WTC11 (cell line): Measurements from ENCODE around the gene GNG8. TPM values are rescaled to one million over a fixed set of nuclear protein-coding genes. Genes with fewer than 3 reads are reported as not detected.
A peak's percentile ranks its signal among the peaks of the same experiment; 100 is the strongest.

Experiments
- ATAC-seq: fragments of 200-7000 bp; cut with Tn5 transposase; 2 replicates; pipeline ENCODE4 v1.10.0; 2021; ENCODE audit warnings: mild to moderate bottlenecking, moderate library complexity
- CTCF ChIA-PET: fragments of 300-600 bp; sonication (Branson Sonifier 250); formaldehyde crosslinking; loops from one replicate; lab custom pipeline; 2021; ENCODE audit warnings: antibody characterized with exemption; lab: Charles Lee
- POLR2A ChIA-PET: fragments of 350-600 bp; sonication (Branson Sonifier 250); formaldehyde crosslinking; loops from one replicate; lab custom pipeline; 2021; ENCODE audit warnings: antibody characterized with exemption; lab: Charles Lee
- DNase-seq: peaks from one replicate; pipeline ENCODE4 v3.0.0; 2021; ENCODE audit warnings: low spot score
- H3K27ac Mint-ChIP-seq: 2 replicates; pipeline ENCODE4 v1.8.0; 2021; ENCODE audit warnings: mixed read lengths
- H3K27me3 Mint-ChIP-seq: 2 replicates; pipeline ENCODE4 v1.8.0; 2021; ENCODE audit warnings: low read depth, mild to moderate bottlenecking, moderate library complexity, mixed read lengths
- H3K36me3 Mint-ChIP-seq: 2 replicates; pipeline ENCODE4 v1.8.0; 2021; ENCODE audit warnings: mixed read lengths
- H3K4me1 Mint-ChIP-seq: 2 replicates; pipeline ENCODE4 v1.8.0; 2022; ENCODE audit warnings: mixed read lengths
- H3K4me3 Mint-ChIP-seq: 2 replicates; pipeline ENCODE4 v1.8.0; 2021; ENCODE audit warnings: mild to moderate bottlenecking, moderate library complexity, mixed read lengths
- H3K9me3 Mint-ChIP-seq: 2 replicates; pipeline ENCODE4 v1.8.0; 2021; ENCODE audit warnings: mixed read lengths
- ATF1 ChIP-seq: sonication (generic); formaldehyde crosslinking; IDR thresholded peaks from 2 replicates; pipeline ENCODE4 v1.8.1; 2023; ENCODE audit warnings: mild to moderate bottlenecking, moderate library complexity, missing genetic modification reagents
- CREM ChIP-seq: sonication (generic); formaldehyde crosslinking; IDR thresholded peaks from 2 replicates; pipeline ENCODE4 v1.8.1; 2022; ENCODE audit warnings: mild to moderate bottlenecking, missing genetic modification reagents, moderate library complexity
- EMX1 ChIP-seq: fragments of 250-450 bp; sonication (Bioruptor Pico); IDR thresholded peaks from 2 replicates; pipeline ENCODE4 v1.8.0; 2021; ENCODE audit warnings: mild to moderate bottlenecking
- FOXJ3 ChIP-seq: sonication (generic); formaldehyde crosslinking; IDR thresholded peaks from 2 replicates; pipeline ENCODE4 v1.9.0; 2021; ENCODE audit warnings: missing genetic modification reagents, mild to moderate bottlenecking, borderline replicate concordance
- FOXK1 ChIP-seq: sonication (generic); formaldehyde crosslinking; IDR thresholded peaks from 2 replicates; pipeline ENCODE4 v1.8.0; 2022; ENCODE audit warnings: mild to moderate bottlenecking, moderate library complexity, missing genetic modification reagents
- GRHL2 ChIP-seq: fragments of 250-450 bp; sonication (Bioruptor Pico); IDR thresholded peaks from 2 replicates; pipeline ENCODE4 v1.8.0; 2022; ENCODE audit warnings: mild to moderate bottlenecking, moderate library complexity; ENCODE audit not compliant: insufficient replicate concordance, severe bottlenecking
- GTF2I ChIP-seq: fragments of 250-450 bp; sonication (Bioruptor Pico); conservative IDR thresholded peaks from 2 replicates; pipeline ENCODE4 v1.4.0; 2021; ENCODE audit warnings: mild to moderate bottlenecking
- JAZF1 ChIP-seq: fragments of 250-450 bp; sonication (Bioruptor Pico); IDR thresholded peaks from 2 replicates; pipeline ENCODE4 v1.9.0; 2021; ENCODE audit warnings: moderate library complexity, mild to moderate bottlenecking, inconsistent platforms
- STAT6 ChIP-seq: sonication (generic); formaldehyde crosslinking; conservative IDR thresholded peaks from 2 replicates; pipeline ENCODE4 v1.8.1; 2023; ENCODE audit warnings: mild to moderate bottlenecking, low read depth, missing genetic modification reagents, moderate library complexity
- TEAD1 ChIP-seq: sonication (generic); formaldehyde crosslinking; IDR thresholded peaks from 2 replicates; pipeline ENCODE4 v1.8.0; 2022; ENCODE audit warnings: mild to moderate bottlenecking, missing genetic modification reagents
- USF1 ChIP-seq: sonication (generic); formaldehyde crosslinking; IDR thresholded peaks from 2 replicates; pipeline ENCODE4 v1.8.0; 2022; ENCODE audit warnings: mild to moderate bottlenecking, missing genetic modification reagents
- ZBTB43 ChIP-seq: sonication (generic); formaldehyde crosslinking; IDR thresholded peaks from 2 replicates; pipeline ENCODE4 v1.8.1; 2023; ENCODE audit warnings: mild to moderate bottlenecking, missing genetic modification reagents
- ZNF263 ChIP-seq: sonication (generic); formaldehyde crosslinking; IDR thresholded peaks from 2 replicates; pipeline ENCODE4 v1.8.1; 2022; ENCODE audit warnings: low read depth, mild to moderate bottlenecking, moderate library complexity, missing genetic modification reagents
- ZNF671 ChIP-seq: fragments of 250-450 bp; sonication (Bioruptor Pico); IDR thresholded peaks from 2 replicates; pipeline ENCODE4 v1.8.0; 2021; ENCODE audit warnings: mild to moderate bottlenecking
- total RNA-seq: library from RNA; stranded (reverse); gene quantifications from 3 replicates; pipeline ENCODE4 v1.2.3, GENCODE V29; 2021
- TF ChIP-seq, protein P1 (sequence below): fragments of 250-450 bp; sonication (Bioruptor Pico); IDR thresholded peaks from 2 replicates; pipeline ENCODE4 v1.9.0; 2021; ENCODE audit warnings: moderate library complexity, mild to moderate bottlenecking, inconsistent platforms, borderline replicate concordance
- TF ChIP-seq, protein P2 (sequence below): fragments of 250-450 bp; sonication (Bioruptor Pico); IDR thresholded peaks from 2 replicates; pipeline ENCODE4 v1.9.0; 2021; ENCODE audit warnings: mild to moderate bottlenecking

Gene GNG8
- total RNA-seq, 1 experiment from 2014 or later, result not detected

DNA sequence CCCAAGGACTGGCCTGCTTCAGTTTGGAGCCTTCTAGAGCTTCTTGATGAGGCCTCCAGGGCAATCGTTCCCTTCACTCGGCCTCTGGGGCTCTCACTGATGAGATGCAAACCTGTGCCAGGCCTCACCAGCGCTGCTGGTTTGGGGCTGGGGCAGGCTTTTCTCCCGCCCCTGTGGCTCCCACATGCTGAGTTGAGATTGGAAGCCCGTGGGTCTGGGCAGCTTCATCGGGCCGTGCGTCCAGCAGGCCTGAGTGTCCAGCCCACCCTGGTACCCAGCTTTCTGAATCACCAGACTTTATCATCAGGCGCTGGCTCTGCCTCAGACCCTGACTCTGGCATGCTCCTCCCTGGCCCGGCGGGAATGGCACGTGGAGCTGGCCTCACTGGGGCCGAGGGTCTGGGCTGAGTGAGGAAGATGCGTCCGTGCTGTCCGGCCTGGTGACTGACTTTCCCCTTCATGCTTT is 30.6 kb downstream of the GNG8 start:
- Mint-ChIP-seq H3K9me3 (no peaks in the 10 kb centered on the region), H3K4me3 (no peak overlapping the region), H3K27ac (no peak overlapping the region), H3K27me3 (no peaks in the 10 kb centered on the region; the same call in 1 of the 2 replicates), H3K36me3 (peaks cover 33% of the 10 kb centered on the region), H3K4me1 (peaks cover 23% of the 10 kb centered on the region)
- ChIA-PET CTCF (interaction anchor here (0.5 to 4.9 kb wide), 6 partner anchors 9 to 92 kb away, joined by 4 to 26 read pairs (median 5); no protein-coding TSS in a partner anchor), POLR2A (no interaction called here)
- ATAC-seq, result no peak
- TF ChIP-seq TEAD1 (CRISPR knock-in tag) (no peak), ZBTB43 (CRISPR knock-in tag) (no peak), FOXK1 (CRISPR knock-in tag) (no peak), USF1 (CRISPR knock-in tag) (no peak), ZNF263 (CRISPR knock-in tag) (no peak), GRHL2 (no peak), GTF2I (CRISPR knock-in tag) (no peak)
- TF ChIP-seq, protein P1, sequence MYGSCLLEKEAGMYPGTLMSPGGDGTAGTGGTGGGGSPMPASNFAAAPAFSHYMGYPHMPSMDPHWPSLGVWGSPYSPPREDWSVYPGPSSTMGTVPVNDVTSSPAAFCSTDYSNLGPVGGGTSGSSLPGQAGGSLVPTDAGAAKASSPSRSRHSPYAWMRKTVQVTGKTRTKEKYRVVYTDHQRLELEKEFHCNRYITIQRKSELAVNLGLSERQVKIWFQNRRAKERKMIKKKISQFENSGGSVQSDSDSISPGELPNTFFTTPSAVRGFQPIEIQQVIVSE, result no peak
- TF ChIP-seq, protein P2, sequence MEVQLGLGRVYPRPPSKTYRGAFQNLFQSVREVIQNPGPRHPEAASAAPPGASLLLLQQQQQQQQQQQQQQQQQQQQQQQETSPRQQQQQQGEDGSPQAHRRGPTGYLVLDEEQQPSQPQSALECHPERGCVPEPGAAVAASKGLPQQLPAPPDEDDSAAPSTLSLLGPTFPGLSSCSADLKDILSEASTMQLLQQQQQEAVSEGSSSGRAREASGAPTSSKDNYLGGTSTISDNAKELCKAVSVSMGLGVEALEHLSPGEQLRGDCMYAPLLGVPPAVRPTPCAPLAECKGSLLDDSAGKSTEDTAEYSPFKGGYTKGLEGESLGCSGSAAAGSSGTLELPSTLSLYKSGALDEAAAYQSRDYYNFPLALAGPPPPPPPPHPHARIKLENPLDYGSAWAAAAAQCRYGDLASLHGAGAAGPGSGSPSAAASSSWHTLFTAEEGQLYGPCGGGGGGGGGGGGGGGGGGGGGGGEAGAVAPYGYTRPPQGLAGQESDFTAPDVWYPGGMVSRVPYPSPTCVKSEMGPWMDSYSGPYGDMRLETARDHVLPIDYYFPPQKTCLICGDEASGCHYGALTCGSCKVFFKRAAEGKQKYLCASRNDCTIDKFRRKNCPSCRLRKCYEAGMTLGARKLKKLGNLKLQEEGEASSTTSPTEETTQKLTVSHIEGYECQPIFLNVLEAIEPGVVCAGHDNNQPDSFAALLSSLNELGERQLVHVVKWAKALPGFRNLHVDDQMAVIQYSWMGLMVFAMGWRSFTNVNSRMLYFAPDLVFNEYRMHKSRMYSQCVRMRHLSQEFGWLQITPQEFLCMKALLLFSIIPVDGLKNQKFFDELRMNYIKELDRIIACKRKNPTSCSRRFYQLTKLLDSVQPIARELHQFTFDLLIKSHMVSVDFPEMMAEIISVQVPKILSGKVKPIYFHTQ, result no peak
- DNase-seq, result peak; percentile 7

DNA sequence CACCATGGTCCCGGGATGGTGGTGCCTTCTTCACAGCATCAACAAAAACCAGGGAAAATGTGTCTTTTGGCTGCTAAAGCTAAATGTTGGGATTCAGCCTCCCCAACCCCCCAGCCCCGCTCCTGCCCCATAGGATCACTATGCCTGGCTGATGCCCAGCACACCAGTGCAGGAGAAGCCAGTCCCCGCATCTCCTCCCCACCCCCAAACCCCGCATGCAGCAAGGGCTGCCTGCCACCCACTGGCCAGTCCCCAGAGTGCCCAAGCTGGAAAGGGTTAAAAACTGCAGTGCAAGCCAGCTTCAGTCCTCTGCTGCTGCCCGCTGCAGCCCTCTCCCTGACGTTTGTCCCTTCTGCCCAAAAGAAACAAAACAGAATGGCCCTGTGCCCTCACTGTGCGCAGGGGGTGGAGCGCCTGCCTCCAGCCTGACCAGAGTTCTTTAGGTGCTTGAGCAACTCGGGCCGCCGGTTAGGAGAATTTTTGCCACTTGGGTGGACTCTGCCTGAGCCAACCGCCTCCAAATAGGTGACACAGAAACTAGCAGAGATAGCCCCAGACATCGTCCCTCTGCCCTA is 31.1 kb downstream of the GNG8 start:
- POLR2A ChIA-PET, result no interaction called here
- CTCF ChIA-PET, result interaction anchor here (0.9 to 4.9 kb wide), 6 partner anchors 9 to 302 kb away, joined by 3 to 26 read pairs (median 5); no protein-coding TSS in a partner anchor
- no peak overlapping the region for H3K4me3 Mint-ChIP-seq

More for the DNA sequence above, 31.1 kb downstream of the GNG8 start:
- DNase-seq (peak; percentile 16), ATAC-seq (no peak)
- H3K27ac Mint-ChIP-seq, result no peak overlapping the region; the same call in 1 of the 2 replicates
- no peaks in the 10 kb centered on the region; the same call in 1 of the 2 replicates for H3K27me3 Mint-ChIP-seq
- TF ChIP-seq FOXJ3 (CRISPR knock-in tag), result no peak
- no peak for TF ChIP-seq ZNF671 (CRISPR knock-in tag)
- TF ChIP-seq CREM, result no peak
- TF ChIP-seq JAZF1 (CRISPR knock-in tag), result no peak
- TF ChIP-seq, protein P2, result no peak
- TF ChIP-seq ATF1 (CRISPR knock-in tag), result no peak
- no peak for TF ChIP-seq GTF2I (CRISPR knock-in tag)
- TF ChIP-seq EMX1, result no peak
- no peak for TF ChIP-seq STAT6 (CRISPR knock-in tag)
- TF ChIP-seq GRHL2, result no peak
- H3K36me3 Mint-ChIP-seq, result peaks cover 32% of the 10 kb centered on the region
- H3K9me3 Mint-ChIP-seq, result no peaks in the 10 kb centered on the region
- peaks cover 26% of the 10 kb centered on the region for H3K4me1 Mint-ChIP-seq
